Esophagus (tissue), 2 donors: ENCODE data around the gene ERP44. TPM values are rescaled to one million over a fixed set of nuclear protein-coding genes. Genes with fewer than 3 reads are reported as not detected.

Source experiments
- H3K27ac ChIP-seq, 2 donors: one replicate each; pipeline ENCODE4 v1.5.1; 2013; ENCODE audit warnings: low read depth in 2 of 2, mild to moderate bottlenecking in 2 of 2, inconsistent platforms in 1 of 2, low read length in 1 of 2, moderate library complexity in 1 of 2
- H3K27me3 ChIP-seq, 2 donors: one replicate each; pipeline ENCODE4 v1.6.1; 2013; ENCODE audit warnings: low read length in 2 of 2, control low read depth in 1 of 2, mild to moderate bottlenecking in 1 of 2; ENCODE audit not compliant: insufficient read depth in 2 of 2, control insufficient read depth in 1 of 2
- H3K36me3 ChIP-seq, 2 donors: one replicate each; pipeline ENCODE4 v1.6.1; 2013; ENCODE audit warnings: low read length in 1 of 2; ENCODE audit not compliant: control insufficient read depth in 2 of 2, insufficient read depth in 2 of 2
- H3K4me1 ChIP-seq, 2 donors: one replicate each; pipeline ENCODE4 v1.6.1; 2013; ENCODE audit warnings: low read length in 1 of 2; ENCODE audit not compliant: control insufficient read depth in 2 of 2, insufficient read depth in 2 of 2
- H3K4me3 ChIP-seq, 2 donors: one replicate each; pipeline ENCODE4 v1.5.1; 2013; ENCODE audit warnings: low read length in 2 of 2, mild to moderate bottlenecking in 2 of 2, low read depth in 1 of 2, moderate library complexity in 1 of 2
- H3K9me3 ChIP-seq, 2 donors: one replicate each; pipeline ENCODE4 v1.6.1; 2013; ENCODE audit warnings: mild to moderate bottlenecking in 2 of 2, low read depth in 1 of 2, low read length in 1 of 2, moderate library complexity in 1 of 2; ENCODE audit not compliant: control insufficient read depth in 2 of 2, insufficient read depth in 1 of 2
- WGBS, 2 donors: extraction: QIAGEN DNeasy Blood & Tissue Kit; methylation state at CpG; one replicate each; pipeline ENCODE4 v1.1.7; 2013; 5-methylcytosine and 5-hydroxymethylcytosine counted together
- polyA plus RNA-seq, 2 donors: library from polyadenylated mRNA; stranded (reverse); fragments of 200-250 nt; gene quantifications; one replicate each; pipeline ENCODE4 v1.2.3, GENCODE V29; 2013
- donor health status: healthy with polysubstance abuse.
- donor health status: Bipolar disorder and iron deficiency.

The ERP44 gene
- polyA plus RNA-seq, 2 donors, result 14.3 to 16.3 TPM

DNA sequence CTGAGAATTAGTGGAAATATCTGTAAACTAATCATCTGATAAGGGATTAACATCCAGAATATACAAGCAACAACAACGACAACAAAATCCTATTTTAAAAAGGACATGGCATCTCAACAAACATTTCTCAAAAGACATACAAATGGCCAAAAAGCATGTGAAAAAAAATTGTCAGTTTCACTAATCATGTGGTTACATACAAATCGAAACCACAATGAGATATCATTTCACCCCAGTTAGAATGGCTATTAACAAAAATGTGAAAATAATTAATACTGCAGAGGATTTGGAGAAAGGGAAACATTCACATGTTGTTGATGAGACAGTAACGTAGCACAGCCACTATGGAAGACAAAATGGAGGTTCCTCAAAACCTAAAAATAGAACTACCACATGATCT is 69.5 kb downstream of the ERP44 start:
- H3K4me1 ChIP-seq, result no peaks in the 10 kb centered on the region
- no peak overlapping the region for H3K4me3 ChIP-seq
- H3K27me3 ChIP-seq, result no peaks in the 10 kb centered on the region
- 79 to 80% methylated on average over 3 of the region's 3 CpGs for WGBS, 2 donors
- H3K27ac ChIP-seq, result no peak overlapping the region
- H3K36me3 ChIP-seq, result no peaks in the 10 kb centered on the region
- H3K9me3 ChIP-seq, result no peaks in the 10 kb centered on the region

DNA sequence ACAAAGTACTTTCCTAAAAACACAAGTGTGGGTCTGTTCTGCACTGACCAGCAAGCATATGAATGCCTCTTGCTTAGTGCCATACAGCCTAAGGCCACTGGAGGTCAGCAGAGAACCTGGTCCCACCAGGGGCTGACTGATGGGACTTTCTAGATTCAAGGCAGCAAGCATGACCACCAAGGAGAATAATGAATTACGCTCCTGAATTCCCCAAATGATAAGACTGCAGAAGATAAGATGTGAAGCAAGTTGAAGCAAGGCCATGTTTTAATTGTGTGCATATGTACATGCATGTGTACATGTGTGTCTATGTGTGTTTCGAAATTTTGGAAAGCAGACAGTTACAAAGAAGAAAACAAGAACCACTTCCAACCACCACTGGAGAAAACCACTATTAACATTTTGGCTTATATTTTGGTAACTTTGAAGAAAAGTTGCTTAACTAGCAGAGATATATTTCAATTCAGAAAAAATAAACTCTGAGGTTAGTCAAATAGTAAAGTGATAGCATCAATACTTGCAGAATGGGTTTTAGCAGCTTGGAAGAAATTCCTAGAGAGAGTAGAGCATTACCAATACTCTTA is 70.5 kb downstream of the ERP44 start:
- H3K4me1 ChIP-seq, result no peaks in the 10 kb centered on the region
- no peaks in the 10 kb centered on the region for H3K9me3 ChIP-seq
- H3K4me3 ChIP-seq, result no peak overlapping the region
- no peaks in the 10 kb centered on the region for H3K27me3 ChIP-seq
- no peak overlapping the region for H3K27ac ChIP-seq
- WGBS, 2 donors, result 64 to 78% methylated on average over 2 of the region's 2 CpGs
- H3K36me3 ChIP-seq, result no peaks in the 10 kb centered on the region

DNA sequence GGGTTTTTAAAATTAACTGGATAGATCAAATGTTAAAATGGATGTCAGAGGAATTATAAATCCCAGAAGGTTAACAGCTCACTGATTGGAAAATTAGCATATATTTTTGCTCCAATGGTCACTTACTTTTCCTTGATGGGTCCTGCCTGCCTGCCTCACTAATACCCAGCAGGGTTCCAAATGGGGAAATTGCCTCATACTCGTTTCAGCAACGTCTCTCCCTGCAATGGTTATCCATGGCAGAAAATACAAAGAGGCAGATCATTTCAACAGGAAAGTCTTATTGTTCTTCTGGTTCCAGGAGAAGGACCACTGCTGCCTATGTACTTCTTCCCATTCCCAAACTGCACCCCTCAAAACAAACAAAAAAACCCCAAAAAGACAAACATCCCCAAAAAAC is 71.3 kb downstream of the ERP44 start:
- Histone ChIP-seq H3K4me3 (no peak overlapping the region), H3K36me3 (no peaks in the 10 kb centered on the region), H3K4me1 (no peaks in the 10 kb centered on the region), H3K27ac (no peak overlapping the region), H3K27me3 (no peaks in the 10 kb centered on the region), H3K9me3 (no peaks in the 10 kb centered on the region)
- WGBS, 2 donors, result 74 to 78% methylated on average over 2 of the region's 2 CpGs

DNA sequence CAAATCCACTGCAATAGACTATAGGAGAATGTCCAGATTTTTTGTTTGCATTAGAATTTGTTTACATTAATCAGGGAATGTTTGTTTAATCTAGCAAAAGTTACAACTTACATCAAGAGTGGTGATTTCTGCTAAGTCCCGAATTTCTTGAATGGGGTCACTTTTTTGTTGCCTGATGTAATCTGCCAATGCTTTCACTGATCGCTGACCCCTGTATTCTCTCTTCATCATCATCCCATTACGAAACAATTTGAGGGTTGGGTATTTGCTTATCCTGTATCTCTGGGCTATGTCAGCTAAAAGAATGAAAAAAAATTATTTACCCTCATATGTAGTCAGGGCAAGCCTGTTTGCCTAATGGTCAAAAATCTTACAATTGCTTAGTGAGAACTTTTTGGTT is 76.9 kb downstream of the ERP44 start:
- Histone ChIP-seq H3K27ac (no peak overlapping the region), H3K4me1 (no peaks in the 10 kb centered on the region), H3K27me3 (no peaks in the 10 kb centered on the region), H3K4me3 (no peak overlapping the region), H3K9me3 (no peaks in the 10 kb centered on the region), H3K36me3 (peaks cover 0 to 4% of the 10 kb centered on the region in 2 donors)
- 90 to 92% methylated on average over 3 of the region's 3 CpGs for WGBS, 2 donors

DNA sequence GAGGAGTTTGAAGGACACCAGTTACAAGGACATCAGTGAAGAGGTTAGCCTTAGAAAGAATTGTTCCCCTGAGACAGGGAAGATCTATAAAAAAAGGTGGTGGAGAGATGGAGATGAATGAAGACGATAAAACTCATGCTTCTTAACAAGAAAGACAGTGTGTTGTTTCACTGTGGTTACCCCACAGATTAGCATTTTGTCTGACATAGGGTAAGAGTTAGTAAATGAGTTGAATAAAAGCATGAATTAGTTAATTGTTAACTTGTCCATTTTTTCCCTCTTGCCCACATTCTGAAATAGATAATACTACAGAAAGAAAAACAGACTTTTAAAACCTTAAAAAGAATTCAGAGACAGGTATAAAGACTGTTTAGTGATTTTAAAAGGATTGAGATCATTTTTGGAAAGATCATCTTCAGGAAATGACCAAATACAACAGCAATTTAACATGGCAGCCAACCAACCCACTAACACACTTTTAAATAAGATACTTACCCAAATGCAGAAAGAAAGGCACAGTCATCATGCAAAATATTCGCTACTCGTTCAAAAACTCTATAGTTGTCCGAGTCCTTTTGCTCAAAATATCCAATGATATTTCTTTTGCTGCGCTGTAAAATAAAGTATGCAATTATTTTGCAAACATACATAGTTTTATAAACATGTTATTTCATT is 78.5 kb downstream of the ERP44 start:
- no peaks in the 10 kb centered on the region for H3K4me1 ChIP-seq
- no peak overlapping the region for H3K27ac ChIP-seq
- peaks cover 0 to 6% of the 10 kb centered on the region in 2 donors for H3K36me3 ChIP-seq
- no peaks in the 10 kb centered on the region for H3K9me3 ChIP-seq
- 95 to 97% methylated on average over 5 of the region's 5 CpGs for WGBS, 2 donors
- no peaks in the 10 kb centered on the region for H3K27me3 ChIP-seq
- no peak overlapping the region for H3K4me3 ChIP-seq

DNA sequence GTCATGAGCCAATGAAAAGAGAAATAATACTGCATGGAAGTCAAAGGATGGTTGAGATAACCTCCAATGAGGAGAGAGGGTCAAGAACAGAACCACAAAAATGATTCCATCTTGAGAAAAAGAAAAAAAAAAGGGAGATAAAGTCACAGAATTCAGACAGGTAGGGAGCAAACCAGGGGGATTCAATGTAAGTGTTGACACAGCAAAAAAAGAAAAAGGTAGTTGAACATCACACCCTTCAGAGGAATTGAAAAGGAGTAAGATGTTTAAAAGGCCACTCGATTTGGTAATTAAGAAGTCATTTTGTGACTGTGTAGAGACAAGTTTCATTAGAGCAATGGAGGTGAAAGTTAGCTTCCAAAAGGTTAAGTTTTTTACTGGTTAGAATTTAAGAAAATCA is 79.3 kb downstream of the ERP44 start:
- Histone ChIP-seq H3K36me3 (peaks cover 0 to 6% of the 10 kb centered on the region in 2 donors), H3K4me3 (no peak overlapping the region), H3K27me3 (no peaks in the 10 kb centered on the region), H3K27ac (no peak overlapping the region), H3K9me3 (no peaks in the 10 kb centered on the region), H3K4me1 (no peaks in the 10 kb centered on the region)
- 96% methylated on average over 1 of the region's 1 CpG for WGBS, 2 donors

DNA sequence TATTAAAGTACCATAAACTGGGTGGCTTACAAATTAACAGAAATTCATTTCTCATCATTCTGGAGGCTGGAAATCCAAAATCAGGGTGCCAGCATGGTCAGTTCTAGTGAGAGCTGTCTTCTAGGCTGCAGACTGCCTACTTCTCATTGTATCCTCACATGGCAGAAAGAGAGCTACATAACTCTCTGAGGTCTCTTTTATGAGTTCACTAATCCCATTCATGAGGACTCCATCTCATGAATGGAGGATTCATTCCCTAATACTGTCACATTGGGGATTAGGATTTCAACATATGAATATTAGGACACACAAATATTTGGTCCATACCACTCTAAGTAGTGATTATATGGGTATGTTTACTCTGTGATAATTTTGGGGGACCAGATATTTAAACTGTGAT is 84.0 kb downstream of the ERP44 start:
- Histone ChIP-seq H3K36me3 (peaks cover 0 to 4% of the 10 kb centered on the region in 2 donors), H3K27me3 (no peaks in the 10 kb centered on the region)

DNA sequence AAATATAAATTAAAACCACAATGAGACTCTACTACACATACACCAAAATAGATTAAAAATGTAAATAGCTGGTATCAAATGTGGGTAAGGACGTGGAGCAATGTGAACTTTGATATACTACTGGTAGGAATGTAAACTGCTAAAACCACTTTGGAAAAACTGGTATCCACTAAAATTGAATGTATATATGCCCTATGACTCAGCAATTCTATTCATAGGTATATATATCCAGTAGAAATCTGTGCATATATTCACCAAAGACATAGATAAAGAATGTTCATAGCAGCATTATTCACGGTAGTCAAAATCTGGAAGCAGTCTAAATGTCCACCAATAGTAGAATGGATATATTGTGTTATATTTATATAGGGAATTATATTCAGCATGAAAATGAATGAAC is 85.2 kb downstream of the ERP44 start:
- Histone ChIP-seq H3K27ac (no peak overlapping the region), H3K4me1 (no peaks in the 10 kb centered on the region), H3K27me3 (no peaks in the 10 kb centered on the region), H3K4me3 (no peak overlapping the region), H3K36me3 (peaks cover 0 to 2% of the 10 kb centered on the region in 2 donors), H3K9me3 (no peaks in the 10 kb centered on the region)
- 84 to 93% methylated on average over 2 of the region's 2 CpGs for WGBS, 2 donors

More for the DNA sequence above, 84.0 kb downstream of the ERP44 start:
- H3K4me3 ChIP-seq, result no peak overlapping the region
- no peak overlapping the region for H3K27ac ChIP-seq
- H3K9me3 ChIP-seq, result no peaks in the 10 kb centered on the region
- no peaks in the 10 kb centered on the region for H3K4me1 ChIP-seq

DNA sequence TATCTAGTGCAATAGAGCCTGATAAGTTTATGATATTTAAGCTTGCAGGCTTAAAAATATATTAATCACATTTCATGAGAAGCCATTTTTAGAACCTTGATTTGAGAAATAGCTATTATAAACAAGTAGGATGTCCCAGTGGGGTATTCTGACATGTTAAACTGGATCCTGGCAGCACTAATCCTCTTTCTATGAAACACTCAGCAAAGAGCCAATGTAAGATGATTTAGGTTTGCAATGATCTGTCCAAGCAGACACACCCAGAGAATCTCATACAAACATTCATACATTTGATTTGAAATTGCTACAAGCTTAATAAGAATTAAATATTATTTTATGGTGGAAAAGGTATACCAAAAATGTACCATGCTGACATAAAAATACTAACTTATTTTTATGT is 86.5 kb downstream of the ERP44 start:
- Histone ChIP-seq H3K4me3 (no peak overlapping the region), H3K36me3 (peaks cover 0 to 5% of the 10 kb centered on the region in 2 donors), H3K9me3 (no peaks in the 10 kb centered on the region), H3K27ac (no peak overlapping the region), H3K4me1 (no peaks in the 10 kb centered on the region), H3K27me3 (no peaks in the 10 kb centered on the region)

DNA sequence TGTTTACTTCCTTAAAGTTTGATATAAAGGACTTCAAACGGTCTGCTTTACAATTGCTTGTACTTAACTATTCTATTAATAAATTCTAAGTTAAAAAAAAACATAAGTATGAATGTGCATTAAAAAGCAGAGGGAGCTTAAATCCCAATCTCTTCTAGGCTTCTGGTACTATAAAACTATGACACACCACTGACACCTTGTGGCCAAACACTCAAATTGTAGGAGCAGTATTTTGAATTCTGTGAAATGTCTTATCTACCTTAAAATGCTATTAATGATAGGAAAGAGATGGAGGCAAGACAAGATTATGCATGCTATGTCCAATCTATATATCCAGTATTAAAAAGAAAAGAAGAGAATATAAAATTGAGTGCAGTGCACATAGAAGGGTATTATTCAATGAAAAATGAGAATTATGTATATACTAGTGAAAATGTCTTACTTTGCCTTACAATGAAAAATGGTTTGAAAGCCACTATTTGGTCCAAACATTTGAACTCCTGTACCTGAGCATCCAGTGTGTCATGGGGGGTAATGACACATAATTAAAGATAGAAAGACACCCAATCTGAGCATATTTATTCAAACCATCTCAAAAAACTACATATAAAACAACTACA is 87.6 kb downstream of the ERP44 start:
- Histone ChIP-seq H3K27me3 (no peaks in the 10 kb centered on the region), H3K36me3 (peaks cover 0 to 5% of the 10 kb centered on the region in 2 donors), H3K4me1 (no peaks in the 10 kb centered on the region), H3K9me3 (no peaks in the 10 kb centered on the region), H3K4me3 (no peak overlapping the region), H3K27ac (no peak overlapping the region)
- 65 to 70% methylated on average over 1 of the region's 1 CpG for WGBS, 2 donors
